IMR-90 (cell line): ENCODE results near the gene ACAP1. TPM values are rescaled to one million over a fixed set of nuclear protein-coding genes. Genes with fewer than 3 reads are reported as not detected.

Experiments used
- ATAC-seq: fragments of 200-7000 bp; cut with Tn5 transposase; 2 replicates; pipeline ENCODE4 v1.9.1; 2020; ENCODE audit warnings: low read depth, mild to moderate bottlenecking, moderate library complexity
- BruUV-seq: library from RNA; stranded (reverse); fragments of 400-500 nt; replicated peaks from 2 replicates; lab custom pipeline; 2021; lab: Mats Ljungman, UMichigan
- CTCF ChIA-PET: fragments of 300-600 bp; formaldehyde crosslinking; extraction: SDS; loops from one replicate; lab custom pipeline; 2021; ENCODE audit warnings: antibody characterized with exemption; lab: Yijun Ruan, JAX
- POLR2A ChIA-PET: fragments of 300-600 bp; sonication (Branson Sonifier 250); formaldehyde crosslinking; loops from one replicate; lab custom pipeline; 2022; ENCODE audit warnings: antibody characterized with exemption; ENCODE audit not compliant: unreplicated experiment; lab: Charles Lee
- DNase-seq: peaks from one replicate; pipeline ENCODE4 v3.0.0; 2013
- H2AFZ ChIP-seq: replicated peaks from 2 replicates; pipeline ENCODE3; 2013; ENCODE audit warnings: low read length, mild to moderate bottlenecking; ENCODE audit not compliant: poor library complexity
- H2AK5ac ChIP-seq: 2 replicates; pipeline ENCODE4 v1.6.1; 2013; ENCODE audit warnings: low read depth, low read length, inconsistent platforms
- H2AK9ac ChIP-seq: replicated peaks from 2 replicates; pipeline ENCODE3; 2013; ENCODE audit warnings: mild to moderate bottlenecking, low read depth, low read length, moderate library complexity; ENCODE audit not compliant: poor library complexity
- H2BK120ac ChIP-seq: 2 replicates; pipeline ENCODE4 v1.6.1; 2013; ENCODE audit warnings: low read depth, low read length, inconsistent platforms
- H2BK15ac ChIP-seq: 3 replicates; pipeline ENCODE4 v1.6.1; 2013; ENCODE audit warnings: low read depth, low read length, inconsistent platforms
- H2BK20ac ChIP-seq: 2 replicates; pipeline ENCODE4 v1.6.1; 2013; ENCODE audit warnings: low read depth, mild to moderate bottlenecking, inconsistent platforms, low read length, moderate library complexity
- H2BK5ac ChIP-seq: 2 replicates; pipeline ENCODE4 v1.6.1; 2013; ENCODE audit warnings: mild to moderate bottlenecking, low read depth, low read length, inconsistent platforms; ENCODE audit not compliant: poor library complexity, severe bottlenecking
- H3K14ac ChIP-seq: replicated peaks from 2 replicates; pipeline ENCODE4 v1.6.1; 2013; ENCODE audit warnings: low read depth, low read length, inconsistent platforms
- H3K18ac ChIP-seq: 2 replicates; pipeline ENCODE4 v1.6.1; 2013; ENCODE audit warnings: low read depth, low read length, control low read depth
- H3K23ac ChIP-seq: 2 replicates; pipeline ENCODE4 v1.6.1; 2013; ENCODE audit warnings: low read depth, low read length, inconsistent platforms
- H3K27ac ChIP-seq: 2 replicates; pipeline ENCODE4 v1.5.1; 2013; ENCODE audit warnings: mild to moderate bottlenecking, control low read depth, low read length; ENCODE audit not compliant: insufficient read depth
- H3K27me3 ChIP-seq: 2 replicates; pipeline ENCODE4 v1.6.1; 2013; ENCODE audit warnings: low read length; ENCODE audit not compliant: control insufficient read depth, insufficient read depth
- H3K36me3 ChIP-seq: 2 replicates; pipeline ENCODE4 v1.6.1; 2013; ENCODE audit warnings: low read length, mixed read lengths; ENCODE audit not compliant: control insufficient read depth, insufficient read depth
- H3K4ac ChIP-seq: 2 replicates; pipeline ENCODE4 v1.6.1; 2013; ENCODE audit warnings: low read depth, low read length, inconsistent platforms
- H3K4me1 ChIP-seq: 2 replicates; pipeline ENCODE4 v1.6.1; 2013; ENCODE audit warnings: low read length, mixed read lengths; ENCODE audit not compliant: control insufficient read depth, insufficient read depth
- H3K4me2 ChIP-seq: 2 replicates; pipeline ENCODE4 v1.6.1; 2013; ENCODE audit warnings: low read depth, mild to moderate bottlenecking, control low read depth, low read length, moderate library complexity
- H3K4me3 ChIP-seq: 2 replicates; pipeline ENCODE4 v1.5.1; 2013; ENCODE audit warnings: low read depth, mild to moderate bottlenecking, control low read depth, low read length, moderate library complexity; ENCODE audit not compliant: insufficient read depth
- H3K56ac ChIP-seq: 2 replicates; pipeline ENCODE4 v1.6.1; 2013; ENCODE audit warnings: low read length, inconsistent platforms; ENCODE audit not compliant: insufficient read depth; ENCODE audit errors: extremely low read depth
- H3K79me1 ChIP-seq, 2 experiments: 2 replicates each; pipeline ENCODE4 v1.6.1; 2013; ENCODE audit warnings: low read length in 2 of 2, inconsistent platforms in 1 of 2, low read depth in 1 of 2
- H3K9ac ChIP-seq: 2 replicates; pipeline ENCODE4 v1.6.1; 2013; ENCODE audit warnings: low read depth, low read length, control low read depth
- H3K9me1 ChIP-seq: 2 replicates; pipeline ENCODE4 v1.6.1; 2013; ENCODE audit warnings: low read length, inconsistent platforms; ENCODE audit not compliant: insufficient read depth
- H3K9me3 ChIP-seq: 2 replicates; pipeline ENCODE4 v1.6.1; 2013; ENCODE audit warnings: low read length; ENCODE audit not compliant: control insufficient read depth, insufficient read depth
- H4K20me1 ChIP-seq: 2 replicates; pipeline ENCODE4 v1.6.1; 2013; ENCODE audit warnings: low read length, inconsistent platforms; ENCODE audit not compliant: insufficient read depth
- H4K5ac ChIP-seq: 2 replicates; pipeline ENCODE4 v1.6.1; 2013; ENCODE audit warnings: mild to moderate bottlenecking, low read depth, low read length, control low read depth
- H4K8ac ChIP-seq, 2 experiments: 2 replicates each; pipeline ENCODE4 v1.6.1; 2013; ENCODE audit warnings: low read depth in 2 of 2, low read length in 2 of 2, control low read depth in 1 of 2, inconsistent platforms in 1 of 2
- H4K91ac ChIP-seq: 2 replicates; pipeline ENCODE4 v1.6.1; 2013; ENCODE audit warnings: low read depth, low read length, inconsistent platforms; ENCODE audit not compliant: insufficient read depth
- CEBPB ChIP-seq: IDR thresholded peaks from 2 replicates; pipeline ENCODE4 v1.6.1; 2012; ENCODE audit warnings: low read depth, low read length, improper control_type of control experiment
- MAZ ChIP-seq: IDR thresholded peaks from 2 replicates; pipeline ENCODE4 v1.6.1; 2012; ENCODE audit warnings: low read depth, mild to moderate bottlenecking, low read length, improper control_type of control experiment, moderate library complexity, borderline replicate concordance
- MXI1 ChIP-seq: IDR thresholded peaks from 2 replicates; pipeline ENCODE4 v1.6.1; 2012; ENCODE audit warnings: low read depth, mild to moderate bottlenecking, low read length, moderate library complexity, borderline replicate concordance
- POLR2A ChIP-seq: IDR thresholded peaks from 2 replicates; pipeline ENCODE4 v1.6.1; 2012; ENCODE audit warnings: mild to moderate bottlenecking, low read depth, low read length
- RCOR1 ChIP-seq: IDR thresholded peaks from 2 replicates; pipeline ENCODE4 v1.6.1; 2012; ENCODE audit warnings: mild to moderate bottlenecking, low read length, improper control_type of control experiment; ENCODE audit not compliant: insufficient replicate concordance
- RFX5 ChIP-seq: IDR thresholded peaks from 2 replicates; pipeline ENCODE4 v1.8.0; 2012; ENCODE audit warnings: low read depth, mild to moderate bottlenecking, low read length, moderate library complexity
- SMC3 ChIP-seq: fragments of 150-350 bp; IDR thresholded peaks from 2 replicates; pipeline ENCODE4 v1.6.1; 2016; ENCODE audit warnings: low read depth, mild to moderate bottlenecking, antibody characterized with exemption, low read length, moderate library complexity
- USF2 ChIP-seq: fragments of 150-350 bp; IDR thresholded peaks from 2 replicates; pipeline ENCODE4 v1.6.1; 2017; ENCODE audit warnings: mild to moderate bottlenecking, antibody characterized with exemption, low read length, low read depth
- WGBS, 2 experiments: methylation state at CpG; one replicate each; pipeline versions ENCODE4 v1.1.5 to v1.1.7; 2013; ENCODE audit warnings: missing lambda C conversion rate in 2 of 2; ENCODE audit not compliant: insufficient read length in 1 of 2; ENCODE audit errors: extremely low coverage in 2 of 2; 5-methylcytosine and 5-hydroxymethylcytosine counted together
- dilution Hi-C: fragments of 300-500 bp; cut with HindIII; formaldehyde crosslinking; loops from one replicate; pipeline ENCODE4 v1.14.3; 2018; ENCODE audit warnings: low sequenced_read_pairs; ENCODE audit not compliant: unreplicated experiment
- in situ Hi-C: fragments of 300-500 bp; cut with MboI; formaldehyde crosslinking; loops from 3 replicates; pipeline ENCODE4 v1.14.3; 2019; ENCODE audit warnings: low sequenced_read_pairs, inconsistent platforms, mixed read lengths
- intact Hi-C: fragments of 100-400 bp; cut with micrococcal nuclease; formaldehyde crosslinking; loops from 2 replicates; pipeline ENCODE4 v1.10.0; 2022
- polyA plus RNA-seq, 3 experiments: library from polyadenylated mRNA; depleted of rRNA; stranded (reverse); fragments of >200 nt; gene quantifications; 2 replicates each; pipeline ENCODE4 v1.2.3, GENCODE V29; 2012; ENCODE audit warnings: low replicate concordance in 1 of 3
- total RNA-seq: library from RNA; depleted of rRNA; stranded (reverse); fragments of >200 nt; gene quantifications from 2 replicates; pipeline ENCODE4 v1.2.3, GENCODE V29; 2012

The ACAP1 gene
- total and polyA plus RNA-seq, 2 of the 4 experiments (the other 2 are of a cell fraction) = under 0.01 to 2.1 TPM

GRCh38 chr17:7328840-7329373, 7.4 kb upstream of the ACAP1 start, which contains the start of gene NEURL4 (continued):
- no peak for TF ChIP-seq USF2

GRCh38 chr17:7329374-7329996, 6.8 kb upstream of the ACAP1 start:
- Histone ChIP-seq H2BK5ac (peak overlapping the region; percentile 88), H3K9ac (peak overlapping the region; percentile 71), H3K14ac (peak overlapping the region; percentile 61), H2BK120ac (peak overlapping the region; percentile 71), H2AK5ac (peak overlapping the region; percentile 78), H4K5ac (peak overlapping the region; percentile 32), H3K18ac (peak overlapping the region; percentile 11; the same call in 1 of the 2 replicates), H4K91ac (peak overlapping the region; percentile 76), H3K4me2 (peak overlapping the region; percentile 93), H3K23ac (no peak overlapping the region), H3K27me3 (peaks cover 2% of the 10 kb centered on the region), H2AK9ac (peak overlapping the region; percentile 91), H3K79me1 (peaks cover 10 to 24% of the 10 kb centered on the region in 2 experiments; a peak in 3 of 4 replicates), H3K4ac (peak overlapping the region; percentile 53), H2AFZ (peak overlapping the region; percentile 97), H3K4me3 (peak overlapping the region; percentile 86), H4K20me1 (peaks cover 4% of the 10 kb centered on the region; the same call in 1 of the 2 replicates), H2BK15ac (no peak overlapping the region), H3K9me3 (no peaks in the 10 kb centered on the region), H2BK20ac (no peak overlapping the region), H3K27ac (peak overlapping the region; percentile 79), H4K8ac (peak overlapping the region; percentile 11 to 89; a peak in 3 of 4 replicates), H3K36me3 (peaks cover 14% of the 10 kb centered on the region), H3K9me1 (peaks cover 6% of the 10 kb centered on the region; the same call in 1 of the 2 replicates), H3K4me1 (peaks cover 5% of the 10 kb centered on the region; the same call in 1 of the 2 replicates), H3K56ac (peak overlapping the region; percentile 56)
- 0% methylated on average over 10 of the region's 43 CpGs; no CpG with 5 or more reads in 1 of the 2 experiments for WGBS, 2 experiments
- intact Hi-C loops = loop anchor here (10.0 kb wide), 1 partner anchor 235 kb away; the partner anchor contains the start of gene SENP3
- BruUV-seq = no TSS peak
- POLR2A ChIA-PET = no interaction called here
- in situ Hi-C loops = no loop called here
- DNase-seq = peak; percentile 99
- TF ChIP-seq USF2 (peak; percentile 23; the same call in 1 of the 2 replicates), MXI1 (peak; percentile 60), RFX5 (no peak), CEBPB (0 out of 2 replicates have a peak, but pooled peaks have one; percentile 0), RCOR1 (no peak), MAZ (peak; percentile 73), POLR2A (no peak), SMC3 (no peak)
- CTCF ChIA-PET = no interaction called here
- ATAC-seq = peak; percentile 83
- dilution Hi-C loops = no loop called here
